HepG2 (cell line): ENCODE data around the gene PPP1R14D. TPM values are rescaled to one million over a fixed set of nuclear protein-coding genes. Genes with fewer than 3 reads are reported as not detected.
A peak's percentile ranks its signal among the peaks of the same experiment; 100 is the strongest.

Source experiments
- AKAP8 ChIP-seq: sonication (generic); formaldehyde crosslinking; IDR thresholded peaks from 2 replicates; pipeline ENCODE4 v1.5.1; 2020; ENCODE audit warnings: mild to moderate bottlenecking, missing genetic modification reagents
- CCDC6 ChIP-seq: sonication (generic); formaldehyde crosslinking; IDR thresholded peaks from 2 replicates; pipeline ENCODE4 v1.8.1; 2022; ENCODE audit warnings: mild to moderate bottlenecking, missing genetic modification reagents, moderate library complexity
- FOXJ3 ChIP-seq: sonication (generic); formaldehyde crosslinking; IDR thresholded peaks from 2 replicates; pipeline ENCODE4 v1.4.0; 2020; ENCODE audit warnings: missing genetic modification reagents, mild to moderate bottlenecking, borderline replicate concordance
- FOXP4 ChIP-seq: sonication (generic); formaldehyde crosslinking; IDR thresholded peaks from 2 replicates; pipeline ENCODE4 v1.4.0; 2020; ENCODE audit warnings: missing genetic modification reagents
- HOXA5 ChIP-seq: sonication (generic); formaldehyde crosslinking; IDR thresholded peaks from 2 replicates; pipeline ENCODE4 v1.4.0; 2020; ENCODE audit warnings: missing genetic modification reagents
- IKZF1 ChIP-seq: fragments of 450-650 bp; IDR thresholded peaks from 2 replicates; pipeline ENCODE4 v1.7.1; 2016
- SIN3B ChIP-seq: fragments of 150-350 bp; IDR thresholded peaks from 2 replicates; pipeline ENCODE4 v1.6.1; 2014; ENCODE audit warnings: low read length
- SP1 ChIP-seq, 2 experiments: fragments of 450-650 bp in 1 of 2; sonication (generic) in 1 of 2; formaldehyde crosslinking in 1 of 2; IDR thresholded peaks; 2 replicates each; pipeline versions ENCODE4 v1.4.0 to v1.6.1; 2016 to 2020; ENCODE audit warnings: missing genetic modification reagents in 1 of 2
- STAT5B ChIP-seq: sonication (generic); formaldehyde crosslinking; IDR thresholded peaks from 2 replicates; pipeline ENCODE4 v1.4.0; 2020; ENCODE audit warnings: missing genetic modification reagents
- ZBED4 ChIP-seq: sonication (generic); formaldehyde crosslinking; IDR thresholded peaks from 2 replicates; pipeline ENCODE4 v1.4.0; 2020; ENCODE audit warnings: missing genetic modification reagents, borderline replicate concordance
- ZBTB38 ChIP-seq: sonication (generic); formaldehyde crosslinking; IDR thresholded peaks from 2 replicates; pipeline ENCODE4 v1.5.1; 2020; ENCODE audit warnings: mild to moderate bottlenecking, missing genetic modification reagents
- ZBTB7B ChIP-seq: sonication (generic); formaldehyde crosslinking; IDR thresholded peaks from 2 replicates; pipeline ENCODE4 v1.4.0; 2020; ENCODE audit warnings: missing genetic modification reagents
- ZEB1 ChIP-seq: IDR thresholded peaks from 2 replicates; pipeline ENCODE4 v1.6.1; 2012; ENCODE audit warnings: mild to moderate bottlenecking, low read depth, inconsistent platforms; ENCODE audit not compliant: insufficient replicate concordance
- ZSCAN9 ChIP-seq: IDR thresholded peaks from 2 replicates; pipeline ENCODE4 v1.6.1; 2016; ENCODE audit warnings: borderline replicate concordance
- polyA plus RNA-seq, 8 experiments: library from polyadenylated mRNA; depleted of rRNA in 3 of 8; stranded (reverse) in 7 of 8; unstranded in 1 of 8; fragments of >200 nt; fragmentation: Illumina TruSeq in 4 of 8; extraction: Trizol in 4 of 8; gene quantifications; 2 replicates each; pipeline versions ENCODE4 v1.2.1 to v1.2.3, GENCODE V29; 2011 to 2016; ENCODE audit warnings: low read depth in 4 of 8, missing spikeins in 1 of 8, mixed read lengths in 1 of 8; ENCODE audit not compliant: insufficient read depth in 1 of 8
- total RNA-seq, 5 experiments: library from RNA; depleted of rRNA; stranded (reverse); fragments of >200 nt; fragmentation: Illumina TruSeq; extraction: Trizol; gene quantifications; 2 replicates each; pipeline ENCODE4 v1.2.3, GENCODE V29; 2016; ENCODE audit warnings: low read depth in 1 of 5
- TF ChIP-seq, protein P1 (sequence below): sonication (generic); formaldehyde crosslinking; IDR thresholded peaks from 2 replicates; pipeline ENCODE4 v1.8.1; 2023; ENCODE audit warnings: mild to moderate bottlenecking, moderate library complexity, missing genetic modification reagents

The PPP1R14D gene
- total and polyA plus RNA-seq, 2 of the 13 experiments (the other 11 are each of a cell fraction or from before 2014, with no cell fraction given): 0.53 to 0.55 TPM

DNA sequence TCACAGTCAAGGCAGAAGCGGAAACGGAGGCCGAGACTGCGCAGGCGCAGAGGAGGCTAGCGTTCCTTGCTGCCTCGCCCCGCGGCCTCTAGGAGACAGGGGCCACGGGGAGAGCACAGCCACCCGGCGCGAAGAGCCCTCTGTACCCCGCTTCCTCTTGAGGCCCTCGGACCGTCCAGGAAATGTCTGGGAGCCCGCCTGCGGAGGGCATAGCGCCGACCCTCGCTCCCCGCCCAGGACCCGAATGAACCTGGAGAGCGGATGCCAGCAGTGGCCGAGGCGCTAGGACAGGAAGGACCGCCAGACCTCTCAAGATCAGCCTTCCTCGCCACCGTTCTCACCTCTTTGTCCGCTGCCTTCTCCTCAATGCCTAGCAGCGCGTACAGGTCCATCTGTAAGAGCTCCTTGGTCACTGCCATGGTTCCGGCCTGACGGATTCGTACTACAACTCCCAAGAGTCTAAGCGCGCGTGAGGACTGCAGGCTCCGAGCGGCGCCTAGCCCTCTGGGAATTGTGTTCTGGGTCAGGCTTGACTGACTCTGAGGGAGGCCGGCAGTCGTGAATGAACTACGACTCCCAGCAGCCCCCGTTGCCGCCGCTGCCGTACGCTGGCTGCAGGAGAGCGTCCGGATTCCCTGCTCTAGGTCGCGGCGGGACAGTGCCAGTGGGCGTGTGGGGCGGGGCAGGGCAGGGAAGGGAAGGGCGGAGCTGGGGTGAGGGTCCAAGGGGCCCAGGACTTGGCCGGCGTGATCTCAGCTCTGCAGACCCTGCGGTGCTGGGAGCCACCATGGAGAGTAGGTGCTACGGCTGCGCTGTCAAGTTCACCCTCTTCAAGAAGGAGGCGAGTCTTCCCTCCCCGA, 21.2 kb downstream of the PPP1R14D start, which contains the start of the genes DNAJC17 and ZFYVE19 (continued):
- TF ChIP-seq, protein P1, sequence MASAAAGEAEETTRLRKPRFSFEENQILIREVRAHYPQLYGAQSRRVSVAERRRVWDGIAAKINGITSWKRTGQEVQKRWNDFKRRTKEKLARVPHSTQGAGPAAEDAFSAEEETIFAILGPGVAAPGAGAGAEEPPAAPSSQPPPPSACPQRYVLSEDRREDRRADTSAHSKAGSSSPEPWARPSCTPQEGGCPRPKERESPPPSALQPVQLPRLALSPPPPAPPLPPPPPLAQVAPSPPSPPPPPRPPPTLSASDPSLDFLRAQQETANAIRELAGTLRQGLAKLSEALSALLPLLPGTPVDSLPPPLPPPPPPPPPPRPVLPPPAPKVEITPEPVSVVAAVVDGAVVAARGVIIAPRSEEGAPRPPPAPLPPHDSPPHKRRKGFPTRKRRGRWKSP: peak; percentile 30; the same call in 1 of the 2 replicates
- no peak; the same call in 1 of the 2 replicates for TF ChIP-seq ZBTB7B (CRISPR knock-in tag)
- no peak for TF ChIP-seq ZSCAN9 (CRISPR knock-in tag)
- TF ChIP-seq FOXJ3 (CRISPR knock-in tag): peak; percentile 7; the same call in 1 of the 2 replicates
- TF ChIP-seq SIN3B: no peak
- no peak for TF ChIP-seq ZEB1
- no peak for TF ChIP-seq AKAP8 (CRISPR knock-in tag)
- no peak for TF ChIP-seq CCDC6 (CRISPR knock-in tag)
- no peak; the same call in 1 of the 2 replicates for TF ChIP-seq ZBED4 (CRISPR knock-in tag)
- 0 out of 2 replicates have a peak, but pooled peaks have one; percentile 25 for TF ChIP-seq STAT5B
- TF ChIP-seq IKZF1: no peak
- no peak; the same call in 1 of the 2 replicates for TF ChIP-seq ZBTB38
- 0 out of 2 replicates have a peak, but pooled peaks have one; percentile 46 for TF ChIP-seq HOXA5 (CRISPR knock-in tag)
- TF ChIP-seq SP1 (IDR thresholded peaks at IDR 0.05): no peak
- peak; percentile 75 for TF ChIP-seq SP1 (CRISPR knock-in tag; IDR thresholded peaks at IDR 0.05)
- peak; percentile 39 for TF ChIP-seq FOXP4 (CRISPR knock-in tag)
